Measurements from ENCODE around the gene LRFN4. TPM values are rescaled to one million over a fixed set of nuclear protein-coding genes. Genes with fewer than 3 reads are reported as not detected.
A peak's percentile ranks its signal among the peaks of the same experiment; 100 is the strongest.

The LRFN4 gene
- total RNA-seq, 1 experiment from 2014 or later = 70.3 TPM

- TF ChIP-seq ZBTB43 (CRISPR knock-in tag; IDR thresholded peaks at IDR 0.05) = peak; percentile 82; the same call in 1 of the 2 replicates
- no peak for TF ChIP-seq PREB (CRISPR knock-in tag; IDR thresholded peaks at IDR 0.05; ENCODE audit: borderline replicate concordance)
- TF ChIP-seq ZNF532 (CRISPR knock-in tag; IDR thresholded peaks at IDR 0.05; ENCODE audit: borderline replicate concordance) = no peak
- TF ChIP-seq PRRX2 (CRISPR knock-in tag; IDR thresholded peaks at IDR 0.05) = peak; percentile 67; the same call in 1 of the 2 replicates
- peak; percentile 83; the same call in 1 of the 2 replicates for TF ChIP-seq MYBL2 (CRISPR knock-in tag; IDR thresholded peaks at IDR 0.05)
- TF ChIP-seq NR2C2 (CRISPR knock-in tag; IDR thresholded peaks at IDR 0.05) = no peak; the same call in 1 of the 2 replicates
- TF ChIP-seq GABPB1 (CRISPR knock-in tag; IDR thresholded peaks at IDR 0.05) = peak; percentile 31; the same call in 1 of the 2 replicates
- TF ChIP-seq ZNF263 (CRISPR knock-in tag; IDR thresholded peaks at IDR 0.05; ENCODE audit: low read depth) = peak; percentile 86
- TF ChIP-seq NFATC4 (CRISPR knock-in tag; IDR thresholded peaks at IDR 0.05) = no peak
- no peak for TF ChIP-seq ZNF317 (CRISPR knock-in tag; IDR thresholded peaks at IDR 0.05; ENCODE audit: borderline replicate concordance, low read depth)
- 0 out of 2 replicates have a peak, but pooled peaks have one; percentile 15 for TF ChIP-seq E2F1 (CRISPR knock-in tag; IDR thresholded peaks at IDR 0.05)
- no peak for TF ChIP-seq ZNF423 (CRISPR knock-in tag; IDR thresholded peaks at IDR 0.05)
- no peak for TF ChIP-seq ZNF512 (CRISPR knock-in tag; IDR thresholded peaks at IDR 0.05; ENCODE audit: borderline replicate concordance)
- TF ChIP-seq MLX (CRISPR knock-in tag; IDR thresholded peaks at IDR 0.05) = no peak
- no peak for TF ChIP-seq FOXJ3 (CRISPR knock-in tag; IDR thresholded peaks at IDR 0.05; ENCODE audit: borderline replicate concordance)
- peak; percentile 83; the same call in 1 of the 2 replicates for TF ChIP-seq EMX1 (CRISPR knock-in tag; IDR thresholded peaks at IDR 0.05)
- TF ChIP-seq ELF4 (CRISPR knock-in tag; IDR thresholded peaks at IDR 0.05; ENCODE audit: low read depth) = 0 out of 2 replicates have a peak, but pooled peaks have one; percentile 65
- no peak for TF ChIP-seq TCF7 (CRISPR knock-in tag; IDR thresholded peaks at IDR 0.05; ENCODE audit: low read depth)
- TF ChIP-seq E2F5 (CRISPR knock-in tag; IDR thresholded peaks at IDR 0.05) = peak; percentile 32; the same call in 1 of the 2 replicates
- TF ChIP-seq SMAD4 (CRISPR knock-in tag; IDR thresholded peaks at IDR 0.05) = no peak
- TF ChIP-seq CREB1 (CRISPR knock-in tag; IDR thresholded peaks at IDR 0.05) = peak; percentile 77; the same call in 1 of the 2 replicates
- peak; percentile 99 for TF ChIP-seq SP1 (CRISPR knock-in tag; conservative IDR thresholded peaks at IDR 0.05)
- no peak for TF ChIP-seq HMGA2 (CRISPR knock-in tag; IDR thresholded peaks at IDR 0.05)
- no peak for TF ChIP-seq ZNF281 (CRISPR knock-in tag; IDR thresholded peaks at IDR 0.05)
Observed at GRCh38 chr11:66842896-66843775, 13.7 kb upstream of the LRFN4 start, which contains the start of gene RCE1 (continued).

Measured in WTC11 (cell line).